K562 (cell line): ENCODE measurements around the gene ECSCR. TPM values are rescaled to one million over a fixed set of nuclear protein-coding genes. Genes with fewer than 3 reads are reported as not detected.

Experiments used
- ADNP ChIP-seq: fragments of 200-800 bp; sonication (Bioruptor generic); IDR thresholded peaks from 2 replicates; pipeline ENCODE4 v1.6.1; 2016; ENCODE audit warnings: missing genetic modification characterization, missing compliant biosample characterization
- ARID3B ChIP-seq: fragments of 250-450 bp; sonication (Bioruptor Pico); IDR thresholded peaks from 2 replicates; pipeline ENCODE4 v1.4.0; 2020; ENCODE audit warnings: borderline replicate concordance
- BRD9 ChIP-seq: fragments of 450-650 bp; IDR thresholded peaks from 2 replicates; pipeline ENCODE4 v1.6.1; 2018; ENCODE audit warnings: low read depth; ENCODE audit not compliant: partially characterized antibody
- EP400 ChIP-seq: fragments of 450-650 bp; IDR thresholded peaks from 2 replicates; pipeline ENCODE4 v1.6.1; 2017; ENCODE audit warnings: antibody characterized with exemption, mild to moderate bottlenecking, moderate library complexity
- FOXP1 ChIP-seq: sonication (generic); formaldehyde crosslinking; IDR thresholded peaks from 2 replicates; pipeline ENCODE4 v1.8.0; 2022; ENCODE audit warnings: mild to moderate bottlenecking, missing genetic modification reagents
- KAT8 ChIP-seq: fragments of 450-650 bp; IDR thresholded peaks from 2 replicates; pipeline ENCODE4 v1.6.1; 2016; ENCODE audit warnings: low read depth, mild to moderate bottlenecking
- NR2C1 ChIP-seq, 2 experiments: fragments of 450-650 bp; IDR thresholded peaks; 2 replicates each; pipeline ENCODE4 v1.6.1; 2017; ENCODE audit warnings: mild to moderate bottlenecking in 2 of 2, antibody characterized with exemption in 1 of 2, inconsistent platforms in 1 of 2, missing compliant biosample characterization in 1 of 2, missing genetic modification characterization in 1 of 2
- PHB ChIP-seq: fragments of 250-450 bp; sonication (Bioruptor Pico); IDR thresholded peaks from 2 replicates; pipeline ENCODE4 v1.5.0; 2021
- RBM34 ChIP-seq: fragments of 200-400 bp; formaldehyde crosslinking; IDR thresholded peaks from 2 replicates; pipeline ENCODE4 v1.6.1; 2018; ENCODE audit warnings: low read length, borderline replicate concordance; ENCODE audit not compliant: insufficient read depth
- REST ChIP-seq, 2 experiments: fragments of 450-650 bp; formaldehyde crosslinking in 1 of 2; IDR thresholded peaks; 2 replicates each; pipeline versions ENCODE4 v1.4.0 to v1.6.1; 2014 to 2020; ENCODE audit warnings: mild to moderate bottlenecking in 2 of 2, borderline replicate concordance in 1 of 2, low read depth in 1 of 2
- RFX7 ChIP-seq: fragments of 250-450 bp; sonication (Bioruptor Pico); IDR thresholded peaks from 2 replicates; pipeline ENCODE4 v1.5.1; 2021; ENCODE audit warnings: mild to moderate bottlenecking
- RUNX1 ChIP-seq: sonication (generic); IDR thresholded peaks from 2 replicates; pipeline ENCODE4 v1.6.1; 2016; ENCODE audit warnings: antibody characterized with exemption, low read depth
- SMARCA4 ChIP-seq: fragments of 450-650 bp; IDR thresholded peaks from 2 replicates; pipeline ENCODE4 v1.6.1; 2016
- SMARCC2 ChIP-seq: fragments of 450-650 bp; IDR thresholded peaks from 2 replicates; pipeline ENCODE4 v1.6.1; 2017; ENCODE audit warnings: antibody characterized with exemption, moderate library complexity, mild to moderate bottlenecking, low read depth
- ZNF347 ChIP-seq: fragments of 450-650 bp; formaldehyde crosslinking; IDR thresholded peaks from 2 replicates; pipeline ENCODE4 v1.4.0; 2020; ENCODE audit warnings: low read depth, mild to moderate bottlenecking, moderate library complexity
- ZNF589 ChIP-seq: fragments of 200-800 bp; sonication (Bioruptor generic); IDR thresholded peaks from 2 replicates; pipeline ENCODE4 v1.6.1; 2016; ENCODE audit warnings: low read depth, missing genetic modification characterization, missing compliant biosample characterization
- polyA plus RNA-seq, 8 experiments: library from polyadenylated mRNA; depleted of rRNA in 4 of 8; stranded (reverse) in 5 of 8; unstranded in 3 of 8; fragments of >200 nt; fragmentation: Nextera tagmentation in 2 of 8; fragmentation: Illumina TruSeq in 1 of 8; extraction: Ambion mirVana in 2 of 8; extraction: Trizol in 1 of 8; gene quantifications; 2 replicates each; pipeline versions ENCODE4 v1.2.1 to v1.2.3, GENCODE V29; 2011 to 2014; ENCODE audit warnings: inconsistent platforms in 1 of 8, missing spikeins in 1 of 8
- total RNA-seq, 7 experiments: library from RNA; depleted of rRNA in 6 of 7; stranded (reverse); fragments of >200 nt in 6 of 7; fragmentation: Illumina TruSeq in 2 of 7; extraction: Trizol in 2 of 7; gene quantifications; 2 replicates each; pipeline versions ENCODE4 v1.2.1 to v1.2.3, GENCODE V29; 2011 to 2021; ENCODE audit warnings: low replicate concordance in 1 of 7
- TF ChIP-seq, protein P1 (sequence below): IDR thresholded peaks from 2 replicates; pipeline ENCODE4 v1.6.1; 2011; ENCODE audit warnings: borderline replicate concordance, low read depth, mild to moderate bottlenecking, moderate library complexity, low read length; ENCODE audit not compliant: insufficient read depth, poor library complexity, severe bottlenecking

ECSCR gene
- total and polyA plus RNA-seq, 9 of the 15 experiments (the other 6 are each of a cell fraction or from before 2014, with no cell fraction given), result 0.10 to 0.25 (median 0.13) TPM; not detected in 6

GRCh38 chr5:139481580-139482049, 19.1 kb upstream of the ECSCR start (continued):
- TF ChIP-seq REST (IDR thresholded peaks at IDR 0.05; ENCODE audit: borderline replicate concordance), result peak; percentile 32; the same call in 1 of the 2 replicates
- no peak for TF ChIP-seq REST (CRISPR knock-in tag; IDR thresholded peaks at IDR 0.05; ENCODE audit: low read depth)
- no peak for TF ChIP-seq ADNP (tag)
- TF ChIP-seq SMARCA4, result no peak
- TF ChIP-seq SMARCC2, result 0 out of 2 replicates have a peak, but pooled peaks have one; percentile 18
- no peak for TF ChIP-seq RFX7 (CRISPR knock-in tag)
- TF ChIP-seq RUNX1, result no peak
- 0 out of 2 replicates have a peak, but pooled peaks have one; percentile 32 for TF ChIP-seq FOXP1
- TF ChIP-seq ZNF347, result no peak
- no peak for TF ChIP-seq NR2C1 (IDR thresholded peaks at IDR 0.05)
- no peak for TF ChIP-seq NR2C1 (tag; IDR thresholded peaks at IDR 0.05)
- no peak for TF ChIP-seq BRD9
- TF ChIP-seq RBM34, result no peak
- TF ChIP-seq ARID3B (CRISPR knock-in tag), result 0 out of 2 replicates have a peak, but pooled peaks have one; percentile 3
- no peak for TF ChIP-seq KAT8
- TF ChIP-seq ZNF589 (CRISPR knock-in tag), result no peak
- TF ChIP-seq, protein P1, sequence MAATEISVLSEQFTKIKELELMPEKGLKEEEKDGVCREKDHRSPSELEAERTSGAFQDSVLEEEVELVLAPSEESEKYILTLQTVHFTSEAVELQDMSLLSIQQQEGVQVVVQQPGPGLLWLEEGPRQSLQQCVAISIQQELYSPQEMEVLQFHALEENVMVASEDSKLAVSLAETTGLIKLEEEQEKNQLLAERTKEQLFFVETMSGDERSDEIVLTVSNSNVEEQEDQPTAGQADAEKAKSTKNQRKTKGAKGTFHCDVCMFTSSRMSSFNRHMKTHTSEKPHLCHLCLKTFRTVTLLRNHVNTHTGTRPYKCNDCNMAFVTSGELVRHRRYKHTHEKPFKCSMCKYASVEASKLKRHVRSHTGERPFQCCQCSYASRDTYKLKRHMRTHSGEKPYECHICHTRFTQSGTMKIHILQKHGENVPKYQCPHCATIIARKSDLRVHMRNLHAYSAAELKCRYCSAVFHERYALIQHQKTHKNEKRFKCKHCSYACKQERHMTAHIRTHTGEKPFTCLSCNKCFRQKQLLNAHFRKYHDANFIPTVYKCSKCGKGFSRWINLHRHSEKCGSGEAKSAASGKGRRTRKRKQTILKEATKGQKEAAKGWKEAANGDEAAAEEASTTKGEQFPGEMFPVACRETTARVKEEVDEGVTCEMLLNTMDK, result peak; percentile 20
- no peak for TF ChIP-seq EP400
- TF ChIP-seq PHB (CRISPR knock-in tag), result no peak
